Measurements from ENCODE around the gene ZNF467.

Gene ZNF467

DNA sequence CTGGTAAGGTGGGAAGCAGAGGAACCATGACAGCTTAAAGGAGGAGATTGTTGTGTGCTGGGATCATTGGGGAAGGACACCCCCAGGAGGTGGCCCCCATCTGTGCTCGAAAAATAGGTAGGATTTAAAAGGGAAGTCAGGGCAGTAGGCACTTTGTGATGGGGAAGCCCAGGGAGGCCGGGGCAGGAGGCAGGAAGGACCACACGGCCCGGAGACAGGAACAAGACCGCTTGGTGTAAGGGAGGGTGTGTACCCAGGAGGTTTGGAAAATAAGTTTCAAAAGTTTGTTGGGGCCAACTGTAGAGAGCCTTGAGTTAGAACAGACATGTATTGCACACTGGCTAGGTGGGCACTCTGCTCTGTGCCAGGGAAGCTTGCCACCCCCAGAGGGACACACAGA is 20.7 kb downstream of the ZNF467 start:
- TF ChIP-seq, protein P1, sequence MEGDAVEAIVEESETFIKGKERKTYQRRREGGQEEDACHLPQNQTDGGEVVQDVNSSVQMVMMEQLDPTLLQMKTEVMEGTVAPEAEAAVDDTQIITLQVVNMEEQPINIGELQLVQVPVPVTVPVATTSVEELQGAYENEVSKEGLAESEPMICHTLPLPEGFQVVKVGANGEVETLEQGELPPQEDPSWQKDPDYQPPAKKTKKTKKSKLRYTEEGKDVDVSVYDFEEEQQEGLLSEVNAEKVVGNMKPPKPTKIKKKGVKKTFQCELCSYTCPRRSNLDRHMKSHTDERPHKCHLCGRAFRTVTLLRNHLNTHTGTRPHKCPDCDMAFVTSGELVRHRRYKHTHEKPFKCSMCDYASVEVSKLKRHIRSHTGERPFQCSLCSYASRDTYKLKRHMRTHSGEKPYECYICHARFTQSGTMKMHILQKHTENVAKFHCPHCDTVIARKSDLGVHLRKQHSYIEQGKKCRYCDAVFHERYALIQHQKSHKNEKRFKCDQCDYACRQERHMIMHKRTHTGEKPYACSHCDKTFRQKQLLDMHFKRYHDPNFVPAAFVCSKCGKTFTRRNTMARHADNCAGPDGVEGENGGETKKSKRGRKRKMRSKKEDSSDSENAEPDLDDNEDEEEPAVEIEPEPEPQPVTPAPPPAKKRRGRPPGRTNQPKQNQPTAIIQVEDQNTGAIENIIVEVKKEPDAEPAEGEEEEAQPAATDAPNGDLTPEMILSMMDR (IDR thresholded peaks at IDR 0.05; ENCODE audit: low read length) = no peak
- H3K4me1 ChIP-seq (ENCODE audit: low read length) = no peaks in the 10 kb centered on the region
- no peaks in the 10 kb centered on the region for H3K9me2 ChIP-seq (replicated peaks; ENCODE audit: insufficient read depth, low read length)
- no peak overlapping the region for H3K4me3 ChIP-seq (ENCODE audit: low read length)
- no peaks in the 10 kb centered on the region for H3K27me3 ChIP-seq (replicated peaks; ENCODE audit: insufficient read depth, low read length)
- no peaks in the 10 kb centered on the region for H3F3A ChIP-seq (ENCODE audit: insufficient read depth, low read length)
- H3K9ac ChIP-seq (ENCODE audit: low read length) = no peak overlapping the region
- H4K20me1 ChIP-seq (ENCODE audit: insufficient read depth, low read length) = no peaks in the 10 kb centered on the region
- H3K27ac ChIP-seq (ENCODE audit: low read length) = no peak overlapping the region
- H2AFZ ChIP-seq (ENCODE audit: low read length) = no peak overlapping the region
- H3K36me3 ChIP-seq (replicated peaks; ENCODE audit: insufficient read depth, low read length) = no peaks in the 10 kb centered on the region
- H3K9me3 ChIP-seq (replicated peaks; ENCODE audit: insufficient read depth, low read length) = no peaks in the 10 kb centered on the region
- H3K79me2 ChIP-seq (ENCODE audit: low read length) = no peaks in the 10 kb centered on the region
- no peak for DNase-seq
- no peak overlapping the region for H3K4me2 ChIP-seq (ENCODE audit: low read depth, low read length)

GRCh38 chr7:149751043-149751775 is 22.2 kb downstream of the ZNF467 start:
- no peaks in the 10 kb centered on the region for H4K20me1 ChIP-seq (ENCODE audit: insufficient read depth, low read length)
- no peak for DNase-seq
- no peaks in the 10 kb centered on the region for H3K79me2 ChIP-seq (ENCODE audit: low read length)
- H3K4me3 ChIP-seq (ENCODE audit: low read length) = no peak overlapping the region
- no peaks in the 10 kb centered on the region for H3K9me2 ChIP-seq (replicated peaks; ENCODE audit: insufficient read depth, low read length)
- no peaks in the 10 kb centered on the region for H3F3A ChIP-seq (ENCODE audit: insufficient read depth, low read length)
- H3K27ac ChIP-seq (ENCODE audit: low read length) = no peak overlapping the region
- H3K4me2 ChIP-seq (ENCODE audit: low read depth, low read length) = no peak overlapping the region
- H3K27me3 ChIP-seq (replicated peaks; ENCODE audit: insufficient read depth, low read length) = no peaks in the 10 kb centered on the region
- H3K9me3 ChIP-seq (replicated peaks; ENCODE audit: insufficient read depth, low read length) = no peaks in the 10 kb centered on the region
- no peak overlapping the region for H3K9ac ChIP-seq (ENCODE audit: low read length)
- H2AFZ ChIP-seq (ENCODE audit: low read length) = no peak overlapping the region
- H3K4me1 ChIP-seq (ENCODE audit: low read length) = no peaks in the 10 kb centered on the region
- no peak for TF ChIP-seq EZH2phosphoT487 (IDR thresholded peaks at IDR 0.05; ENCODE audit: low read length)
- TF ChIP-seq EZH2 (optimal IDR thresholded peaks at IDR 0.05; ENCODE audit: low read depth, low read length) = no peak
- TF ChIP-seq, protein P1 (IDR thresholded peaks at IDR 0.05; ENCODE audit: low read length) = no peak
- no peaks in the 10 kb centered on the region for H3K36me3 ChIP-seq (replicated peaks; ENCODE audit: insufficient read depth, low read length)

DNA sequence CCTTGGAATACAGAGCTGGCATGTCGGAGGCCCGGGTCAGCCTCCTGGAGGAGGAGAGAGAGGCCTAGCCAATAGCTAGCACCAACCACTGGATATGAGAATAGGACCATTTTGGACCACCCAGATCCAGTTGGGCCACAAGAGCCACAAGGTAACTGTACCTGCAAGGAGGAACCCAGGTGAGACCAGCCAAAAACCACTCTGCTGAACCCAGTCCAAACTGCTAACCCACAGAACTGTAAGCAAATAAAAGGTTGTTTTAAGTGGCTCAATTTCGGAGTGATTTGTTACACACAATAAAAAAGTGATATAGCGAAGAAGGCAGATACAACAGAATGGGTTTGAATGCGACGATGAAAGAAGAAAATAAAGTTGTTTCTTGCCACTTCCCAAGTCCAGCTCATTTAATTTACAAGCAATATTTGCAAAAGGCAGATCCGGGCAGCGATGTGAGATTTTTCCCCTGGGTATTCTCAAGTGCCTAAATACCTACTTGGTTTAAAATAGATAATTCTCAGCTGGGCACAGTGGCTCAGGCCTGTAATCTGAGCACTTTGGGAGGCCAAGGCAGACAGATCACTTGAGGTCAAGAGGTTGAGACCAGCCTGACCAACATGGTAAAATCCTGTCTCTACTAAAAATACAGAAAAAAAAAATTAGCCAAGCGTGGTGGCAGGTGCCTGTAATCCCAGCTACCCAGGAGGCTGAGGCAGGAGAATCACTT is 23.1 kb downstream of the ZNF467 start:
- H3K4me3 ChIP-seq (ENCODE audit: low read length) = no peak overlapping the region
- no peak overlapping the region for H3K9ac ChIP-seq (ENCODE audit: low read length)
- H3K4me2 ChIP-seq (ENCODE audit: low read depth, low read length) = no peak overlapping the region
- no peak overlapping the region for H2AFZ ChIP-seq (ENCODE audit: low read length)
- H3K36me3 ChIP-seq (replicated peaks; ENCODE audit: insufficient read depth, low read length) = no peaks in the 10 kb centered on the region
- H3K79me2 ChIP-seq (ENCODE audit: low read length) = no peaks in the 10 kb centered on the region
- no peaks in the 10 kb centered on the region for H3K9me2 ChIP-seq (replicated peaks; ENCODE audit: insufficient read depth, low read length)
- no peaks in the 10 kb centered on the region for H3K4me1 ChIP-seq (ENCODE audit: low read length)
- H3K9me3 ChIP-seq (replicated peaks; ENCODE audit: insufficient read depth, low read length) = no peaks in the 10 kb centered on the region
- no peak overlapping the region for H3K27ac ChIP-seq (ENCODE audit: low read length)
- no peak for TF ChIP-seq EZH2 (optimal IDR thresholded peaks at IDR 0.05; ENCODE audit: low read depth, low read length)
- TF ChIP-seq EZH2phosphoT487 (IDR thresholded peaks at IDR 0.05; ENCODE audit: low read length) = no peak
- TF ChIP-seq, protein P1 (IDR thresholded peaks at IDR 0.05; ENCODE audit: low read length) = no peak
- no peaks in the 10 kb centered on the region for H3K27me3 ChIP-seq (replicated peaks; ENCODE audit: insufficient read depth, low read length)
- H4K20me1 ChIP-seq (ENCODE audit: insufficient read depth, low read length) = no peaks in the 10 kb centered on the region
- no peaks in the 10 kb centered on the region for H3F3A ChIP-seq (ENCODE audit: insufficient read depth, low read length)
- DNase-seq = no peak
